Fibroblast of the aortic adventitia (primary cell): ENCODE measurements around the gene SLC18A3. TPM values are rescaled to one million over a fixed set of nuclear protein-coding genes. Genes with fewer than 3 reads are reported as not detected.

Experiments
- DNase-seq: peaks from one replicate; pipeline ENCODE4 v3.0.0-alpha.2; 2010; ENCODE audit warnings: low read depth
- H3K4me3 ChIP-seq: 2 replicates; pipeline ENCODE4 v1.5.1; 2011; ENCODE audit warnings: low read depth, mild to moderate bottlenecking, control low read depth, low read length, moderate library complexity
- total RNA-seq: library from RNA; depleted of rRNA; stranded (reverse); fragments of >200 nt; gene quantifications from 2 replicates; pipeline ENCODE4 v1.2.3, GENCODE V29; 2012; ENCODE audit warnings: low replicate concordance
- TF ChIP-seq, protein P1 (sequence below): IDR thresholded peaks from 2 replicates; pipeline ENCODE4 v1.5.1; 2011; ENCODE audit warnings: mild to moderate bottlenecking, low read length, control low read depth, inconsistent platforms; ENCODE audit not compliant: insufficient read depth

SLC18A3 gene
- total RNA-seq, 1 donor: not detected

GRCh38 chr10:49598986-49599385 is 11.1 kb upstream of the SLC18A3 start:
- peak; percentile 32 for DNase-seq
- no peak overlapping the region for H3K4me3 ChIP-seq
- TF ChIP-seq, protein P1, sequence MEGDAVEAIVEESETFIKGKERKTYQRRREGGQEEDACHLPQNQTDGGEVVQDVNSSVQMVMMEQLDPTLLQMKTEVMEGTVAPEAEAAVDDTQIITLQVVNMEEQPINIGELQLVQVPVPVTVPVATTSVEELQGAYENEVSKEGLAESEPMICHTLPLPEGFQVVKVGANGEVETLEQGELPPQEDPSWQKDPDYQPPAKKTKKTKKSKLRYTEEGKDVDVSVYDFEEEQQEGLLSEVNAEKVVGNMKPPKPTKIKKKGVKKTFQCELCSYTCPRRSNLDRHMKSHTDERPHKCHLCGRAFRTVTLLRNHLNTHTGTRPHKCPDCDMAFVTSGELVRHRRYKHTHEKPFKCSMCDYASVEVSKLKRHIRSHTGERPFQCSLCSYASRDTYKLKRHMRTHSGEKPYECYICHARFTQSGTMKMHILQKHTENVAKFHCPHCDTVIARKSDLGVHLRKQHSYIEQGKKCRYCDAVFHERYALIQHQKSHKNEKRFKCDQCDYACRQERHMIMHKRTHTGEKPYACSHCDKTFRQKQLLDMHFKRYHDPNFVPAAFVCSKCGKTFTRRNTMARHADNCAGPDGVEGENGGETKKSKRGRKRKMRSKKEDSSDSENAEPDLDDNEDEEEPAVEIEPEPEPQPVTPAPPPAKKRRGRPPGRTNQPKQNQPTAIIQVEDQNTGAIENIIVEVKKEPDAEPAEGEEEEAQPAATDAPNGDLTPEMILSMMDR: no peak

DNA sequence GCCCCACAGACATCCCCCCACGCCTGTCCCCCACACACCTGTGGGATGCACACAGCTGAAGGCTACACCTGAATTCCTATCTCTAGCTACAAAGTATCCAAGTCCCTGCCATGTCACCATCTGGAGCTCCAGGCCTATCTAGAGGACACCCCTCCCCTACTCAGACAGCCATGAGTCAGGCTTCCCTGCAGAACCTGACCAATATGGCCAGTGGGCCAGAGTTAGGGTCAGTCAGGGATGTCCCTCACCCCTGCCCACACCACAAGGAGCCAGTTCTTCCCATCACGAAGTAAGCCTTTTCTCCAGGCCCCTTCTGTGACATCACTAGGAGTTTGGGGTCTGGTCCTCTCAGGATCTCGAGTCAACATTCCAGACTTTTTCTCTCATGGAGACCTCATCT is 10.6 kb upstream of the SLC18A3 start:
- DNase-seq: no peak
- no peak overlapping the region for H3K4me3 ChIP-seq
- TF ChIP-seq, protein P1: no peak

GRCh38 chr10:49600046-49600445 is 10.1 kb upstream of the SLC18A3 start:
- no peak overlapping the region for H3K4me3 ChIP-seq
- DNase-seq: no peak
- TF ChIP-seq, protein P1: no peak

- TF ChIP-seq, protein P1: no peak
- no peak overlapping the region for H3K4me3 ChIP-seq
- no peak for DNase-seq
Observed at GRCh38 chr10:49600781-49601400, 9.2 kb upstream of the SLC18A3 start.

DNA sequence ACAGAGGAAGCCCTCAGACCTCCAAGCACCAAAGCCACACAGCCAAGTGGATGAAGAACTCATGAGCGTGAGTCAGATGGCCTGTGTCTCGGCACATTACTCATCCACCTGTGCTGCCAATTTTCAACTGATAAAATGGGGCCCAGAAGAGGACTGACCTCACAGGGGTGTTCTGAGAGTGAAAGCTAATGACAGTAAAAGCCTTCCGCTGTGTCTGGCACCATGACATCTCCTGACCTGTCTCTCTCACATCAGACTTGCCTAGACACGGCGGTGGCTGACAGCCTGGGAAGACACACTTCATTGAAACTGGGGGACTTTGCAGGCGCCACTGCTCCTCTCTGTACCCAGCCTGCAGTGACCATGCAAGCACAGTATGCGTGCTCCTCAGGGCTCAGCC is 8.3 kb upstream of the SLC18A3 start:
- DNase-seq: peak; percentile 63
- TF ChIP-seq, protein P1: no peak
- H3K4me3 ChIP-seq: no peak overlapping the region

GRCh38 chr10:49602380-49603023 is 7.6 kb upstream of the SLC18A3 start:
- TF ChIP-seq, protein P1: no peak
- DNase-seq: no peak
- no peak overlapping the region for H3K4me3 ChIP-seq
